Fibroblast of mammary gland (primary cell): ENCODE measurements around the gene GNAT1.

Experiments used
- DNase-seq: peaks from one replicate; pipeline ENCODE4 v3.0.0-alpha.2; 2010; ENCODE audit warnings: low read depth
- H3K4me3 ChIP-seq: 2 replicates; pipeline ENCODE4 v1.5.1; 2011; ENCODE audit warnings: low read depth, mild to moderate bottlenecking, low read length, moderate library complexity; ENCODE audit not compliant: control insufficient read depth
- CTCF ChIP-seq: conservative IDR thresholded peaks from 2 replicates; pipeline ENCODE4 v1.5.1; 2011; ENCODE audit warnings: low read depth, low read length, inconsistent platforms; ENCODE audit not compliant: control insufficient read depth, insufficient read depth

Gene GNAT1

GRCh38 chr3:50190936-50191660 lies at the start of gene GNAT1:
TSS of gene GNAT1 (plus strand) at chr3:50191610. CDS start at chr3:50191726, 116 bp downstream.
- TF ChIP-seq CTCF: no peak
- no peak within 1 kb of the TSS for H3K4me3 ChIP-seq
- no peak for DNase-seq

GRCh38 chr3:50146316-50146901 lies 45.0 kb upstream of the GNAT1 start:
- no peak overlapping the region for H3K4me3 ChIP-seq
- no peak for TF ChIP-seq CTCF
- DNase-seq: no peak

GRCh38 chr3:50147016-50147415 lies 44.4 kb upstream of the GNAT1 start:
- DNase-seq: no peak
- H3K4me3 ChIP-seq: no peak overlapping the region

GRCh38 chr3:50147447-50147846 lies 44.0 kb upstream of the GNAT1 start:
- DNase-seq: no peak
- H3K4me3 ChIP-seq: no peak overlapping the region
- no peak for TF ChIP-seq CTCF

More at GRCh38 chr3:50147016-50147415, 44.4 kb upstream of the GNAT1 start:
- TF ChIP-seq CTCF: no peak

GRCh38 chr3:50147861-50148260 lies 43.5 kb upstream of the GNAT1 start:
- peak; percentile 19 for DNase-seq
- TF ChIP-seq CTCF: no peak
- H3K4me3 ChIP-seq: no peak overlapping the region

- no peak for TF ChIP-seq CTCF
- no peak overlapping the region for H3K4me3 ChIP-seq
- no peak for DNase-seq
Observed at GRCh38 chr3:50150404-50150750, 41.0 kb upstream of the GNAT1 start.
